ENCODE results near the gene FRMD4B. TPM values are rescaled to one million over a fixed set of nuclear protein-coding genes. Genes with fewer than 3 reads are reported as not detected.

FRMD4B gene
- total and polyA plus RNA-seq, 12 donors, result 5.5 to 165 (median 17.4) TPM

DNA sequence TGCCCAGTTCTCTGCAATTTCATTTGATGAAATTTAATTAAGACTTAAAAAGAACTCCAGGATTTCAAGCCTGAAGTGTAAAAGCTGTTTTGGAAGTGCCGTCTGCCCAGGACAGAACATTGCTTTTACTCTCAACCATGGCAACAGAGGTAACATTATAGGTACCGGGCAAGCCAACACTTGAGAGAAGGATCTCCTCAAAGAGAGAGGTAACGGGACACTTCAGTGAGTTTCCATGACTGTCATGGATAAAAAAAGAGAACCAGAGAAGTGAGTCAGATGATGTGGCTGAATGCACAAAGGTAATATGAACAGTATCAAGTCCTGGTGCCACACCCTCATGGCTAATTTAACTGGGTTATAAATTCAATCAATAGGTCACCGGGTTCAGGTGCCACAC lies 133.3 kb downstream of the FRMD4B start:
- whole genome bisulfite sequencing, 4 donors, result 82 to 94% (median 91%) methylated on average over 4 of the region's 4 CpGs
- Histone ChIP-seq H3K27ac (no peak overlapping the region), H3K36me3 (replicated peaks in 1 of 2) (no peaks in the 10 kb centered on the region), H3K9me3 (replicated peaks in 1 of 3) (no peaks in the 10 kb centered on the region), H3K27me3 (no peaks in the 10 kb centered on the region), H3K4me3 (no peak overlapping the region), H3K4me1 (replicated peaks in 1 of 2) (no peaks in the 10 kb centered on the region)
- TF ChIP-seq, protein P1, sequence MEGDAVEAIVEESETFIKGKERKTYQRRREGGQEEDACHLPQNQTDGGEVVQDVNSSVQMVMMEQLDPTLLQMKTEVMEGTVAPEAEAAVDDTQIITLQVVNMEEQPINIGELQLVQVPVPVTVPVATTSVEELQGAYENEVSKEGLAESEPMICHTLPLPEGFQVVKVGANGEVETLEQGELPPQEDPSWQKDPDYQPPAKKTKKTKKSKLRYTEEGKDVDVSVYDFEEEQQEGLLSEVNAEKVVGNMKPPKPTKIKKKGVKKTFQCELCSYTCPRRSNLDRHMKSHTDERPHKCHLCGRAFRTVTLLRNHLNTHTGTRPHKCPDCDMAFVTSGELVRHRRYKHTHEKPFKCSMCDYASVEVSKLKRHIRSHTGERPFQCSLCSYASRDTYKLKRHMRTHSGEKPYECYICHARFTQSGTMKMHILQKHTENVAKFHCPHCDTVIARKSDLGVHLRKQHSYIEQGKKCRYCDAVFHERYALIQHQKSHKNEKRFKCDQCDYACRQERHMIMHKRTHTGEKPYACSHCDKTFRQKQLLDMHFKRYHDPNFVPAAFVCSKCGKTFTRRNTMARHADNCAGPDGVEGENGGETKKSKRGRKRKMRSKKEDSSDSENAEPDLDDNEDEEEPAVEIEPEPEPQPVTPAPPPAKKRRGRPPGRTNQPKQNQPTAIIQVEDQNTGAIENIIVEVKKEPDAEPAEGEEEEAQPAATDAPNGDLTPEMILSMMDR (IDR thresholded peaks at IDR 0.05), result no peak
- no peak for TF ChIP-seq POLR2A (IDR thresholded peaks at IDR 0.05)
- intact Hi-C loops (cut with DNase I), result no loop called here
- no peak for DNase-seq

DNA sequence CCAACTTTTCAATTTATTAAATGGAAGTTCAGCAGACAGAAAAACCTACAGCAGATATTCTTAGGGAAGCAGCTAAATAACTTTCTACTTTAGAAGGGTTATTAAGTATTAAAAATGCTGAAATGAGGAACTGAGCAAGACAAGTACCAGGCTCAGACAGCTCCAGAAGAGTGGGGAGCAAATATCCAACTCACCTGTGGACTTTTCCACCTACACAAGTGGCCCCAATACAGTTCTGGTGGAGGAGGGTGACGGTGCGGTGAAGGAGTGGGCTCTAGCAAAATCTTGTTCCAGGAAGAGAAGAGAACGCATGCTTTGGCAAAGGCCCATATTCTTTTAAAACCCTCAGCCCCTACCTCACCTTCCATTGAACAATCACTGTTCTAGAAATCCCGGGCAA lies 133.7 kb downstream of the FRMD4B start:
- no peak for TF ChIP-seq POLR2A (IDR thresholded peaks at IDR 0.05)
- TF ChIP-seq, protein P1 (IDR thresholded peaks at IDR 0.05), result no peak
- H3K36me3 ChIP-seq (replicated peaks in 1 of 2), result no peaks in the 10 kb centered on the region
- H3K27ac ChIP-seq, result no peak overlapping the region
- 90 to 96% (median 92%) methylated on average over 4 of the region's 4 CpGs for WGBS, 4 donors
- no peaks in the 10 kb centered on the region for H3K27me3 ChIP-seq
- H3K4me3 ChIP-seq, result no peak overlapping the region
- no peaks in the 10 kb centered on the region for H3K9me3 ChIP-seq (replicated peaks in 1 of 3)
- intact Hi-C loops (cut with DNase I), result no loop called here
- no peak for DNase-seq
- no peaks in the 10 kb centered on the region for H3K4me1 ChIP-seq (replicated peaks in 1 of 2)

DNA sequence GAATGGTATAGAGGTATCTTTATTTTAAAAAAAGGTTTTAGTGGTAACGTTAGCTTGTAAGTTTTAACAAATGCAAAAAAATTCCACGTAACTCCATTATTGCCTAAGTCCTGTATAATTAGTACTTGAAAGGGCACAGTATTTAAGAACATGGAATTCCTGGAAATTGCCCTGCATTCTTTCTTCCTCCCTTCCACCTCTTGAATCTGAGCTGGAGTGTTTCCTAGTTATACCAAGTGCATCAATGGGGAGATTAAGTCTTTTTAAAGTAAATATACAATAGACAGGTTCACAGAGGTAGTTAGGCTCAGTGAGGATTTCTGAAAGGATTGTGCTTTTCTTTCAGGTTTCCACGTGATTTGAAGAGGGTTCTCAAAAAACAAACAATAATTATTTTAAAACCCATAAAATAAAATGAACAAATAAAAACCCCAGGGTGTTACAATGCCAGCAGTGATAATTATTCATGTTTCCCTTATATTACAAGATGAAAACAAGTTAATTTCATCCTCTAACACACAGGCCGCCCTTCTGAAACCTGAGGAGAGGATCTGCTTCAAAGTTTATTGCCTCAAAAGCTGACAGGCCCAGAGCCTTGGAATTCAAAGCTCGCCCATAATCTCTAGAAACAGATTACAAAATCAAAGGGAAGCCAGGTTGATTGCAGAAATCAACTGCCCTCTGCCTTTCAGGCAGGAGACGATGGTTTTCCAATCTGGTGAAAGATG lies 134.6 kb downstream of the FRMD4B start:
- intact Hi-C loops (cut with DNase I), result no loop called here
- Histone ChIP-seq H3K9me3 (replicated peaks in 1 of 3) (no peaks in the 10 kb centered on the region), H3K4me3 (no peak overlapping the region), H3K4me1 (replicated peaks in 1 of 2) (no peaks in the 10 kb centered on the region), H3K27me3 (no peaks in the 10 kb centered on the region), H3K36me3 (replicated peaks in 1 of 2) (no peaks in the 10 kb centered on the region), H3K27ac (no peak overlapping the region)
- no peak for DNase-seq
- 85 to 88% (median 87%) methylated on average over 6 of the region's 6 CpGs for WGBS, 4 donors
- no peak for TF ChIP-seq POLR2A (IDR thresholded peaks at IDR 0.05)
- TF ChIP-seq, protein P1 (IDR thresholded peaks at IDR 0.05), result no peak

DNA sequence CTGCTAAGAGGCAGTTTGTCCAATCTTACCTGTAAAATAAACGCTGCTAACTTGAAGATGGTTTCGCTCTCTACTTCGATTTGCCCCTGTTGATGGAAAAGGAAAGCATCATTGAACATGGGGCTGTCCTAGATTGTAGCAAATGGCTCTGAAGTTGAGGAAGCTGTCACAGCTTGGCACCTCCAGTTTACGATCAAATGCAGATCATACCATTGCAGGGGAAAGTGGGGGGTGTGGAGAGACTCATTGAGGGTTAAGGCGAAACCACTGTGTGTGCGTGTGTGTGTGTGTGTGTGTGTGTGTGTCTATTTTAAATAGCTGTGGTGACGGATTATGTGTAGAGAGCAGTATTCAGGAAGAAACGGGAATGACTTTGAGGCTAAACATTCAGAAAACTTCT lies 135.9 kb downstream of the FRMD4B start:
- Histone ChIP-seq H3K36me3 (replicated peaks in 1 of 2) (no peaks in the 10 kb centered on the region), H3K27me3 (no peaks in the 10 kb centered on the region), H3K4me1 (replicated peaks in 1 of 2) (no peaks in the 10 kb centered on the region), H3K27ac (no peak overlapping the region), H3K9me3 (replicated peaks in 1 of 3) (no peaks in the 10 kb centered on the region), H3K4me3 (no peak overlapping the region)
- DNase-seq, result peak in 2 of 7 donors; percentile 19
- intact Hi-C loops (cut with DNase I), result no loop called here
- no peak for TF ChIP-seq POLR2A (IDR thresholded peaks at IDR 0.05)
- TF ChIP-seq, protein P1 (IDR thresholded peaks at IDR 0.05), result no peak
- WGBS, 4 donors, result 60 to 64% (median 63%) methylated on average over 8 of the region's 8 CpGs

All from adrenal gland (tissue), 12 donors.